Measurements from ENCODE around the gene ZNF532.

DNA sequence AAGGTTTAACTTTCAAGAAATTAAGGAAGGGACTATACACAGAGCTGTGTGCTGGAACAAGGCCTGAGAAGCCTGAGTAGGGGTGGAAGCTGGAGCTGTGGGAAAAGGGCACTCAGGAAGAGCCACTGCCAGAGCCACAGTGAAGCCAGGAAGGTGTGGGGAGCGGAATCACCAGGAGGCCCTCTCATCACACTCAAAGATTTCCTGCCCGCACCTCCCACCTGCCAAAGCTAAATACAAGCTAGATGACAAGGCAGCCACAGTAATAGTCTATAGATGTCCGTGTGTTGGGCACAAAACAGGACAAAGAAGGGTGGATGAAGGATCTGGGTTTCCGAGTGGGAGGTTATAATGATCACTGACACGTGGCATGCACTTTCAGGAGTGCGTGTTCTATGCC is 126.0 kb downstream of the ZNF532 start:
- TF ChIP-seq ZFP30 (CRISPR knock-in tag; IDR thresholded peaks at IDR 0.05) (no peak), ZNF8 (CRISPR knock-in tag; IDR thresholded peaks at IDR 0.05) (no peak), ARNTL (CRISPR knock-in tag; IDR thresholded peaks at IDR 0.05; ENCODE audit: borderline replicate concordance, low read depth) (no peak), POU6F1 (CRISPR knock-in tag; IDR thresholded peaks at IDR 0.05; ENCODE audit: borderline replicate concordance, low read depth) (no peak), RARB (CRISPR knock-in tag; IDR thresholded peaks at IDR 0.05) (no peak), PPARA (CRISPR knock-in tag; IDR thresholded peaks at IDR 0.05; ENCODE audit: borderline replicate concordance) (no peak), ZC3H10 (CRISPR knock-in tag; IDR thresholded peaks at IDR 0.05) (no peak), ZNF565 (CRISPR knock-in tag; conservative IDR thresholded peaks at IDR 0.05; ENCODE audit: low read depth) (no peak), ZFP3 (CRISPR knock-in tag; IDR thresholded peaks at IDR 0.05) (no peak)
- TF ChIP-seq, protein P1, sequence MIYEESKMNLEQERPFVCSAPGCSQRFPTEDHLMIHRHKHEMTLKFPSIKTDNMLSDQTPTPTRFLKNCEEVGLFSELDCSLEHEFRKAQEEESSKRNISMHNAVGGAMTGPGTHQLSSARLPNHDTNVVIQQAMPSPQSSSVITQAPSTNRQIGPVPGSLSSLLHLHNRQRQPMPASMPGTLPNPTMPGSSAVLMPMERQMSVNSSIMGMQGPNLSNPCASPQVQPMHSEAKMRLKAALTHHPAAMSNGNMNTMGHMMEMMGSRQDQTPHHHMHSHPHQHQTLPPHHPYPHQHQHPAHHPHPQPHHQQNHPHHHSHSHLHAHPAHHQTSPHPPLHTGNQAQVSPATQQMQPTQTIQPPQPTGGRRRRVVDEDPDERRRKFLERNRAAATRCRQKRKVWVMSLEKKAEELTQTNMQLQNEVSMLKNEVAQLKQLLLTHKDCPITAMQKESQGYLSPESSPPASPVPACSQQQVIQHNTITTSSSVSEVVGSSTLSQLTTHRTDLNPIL (CRISPR knock-in tag; IDR thresholded peaks at IDR 0.05; ENCODE audit: low read depth): no peak
- TF ChIP-seq, protein P2, sequence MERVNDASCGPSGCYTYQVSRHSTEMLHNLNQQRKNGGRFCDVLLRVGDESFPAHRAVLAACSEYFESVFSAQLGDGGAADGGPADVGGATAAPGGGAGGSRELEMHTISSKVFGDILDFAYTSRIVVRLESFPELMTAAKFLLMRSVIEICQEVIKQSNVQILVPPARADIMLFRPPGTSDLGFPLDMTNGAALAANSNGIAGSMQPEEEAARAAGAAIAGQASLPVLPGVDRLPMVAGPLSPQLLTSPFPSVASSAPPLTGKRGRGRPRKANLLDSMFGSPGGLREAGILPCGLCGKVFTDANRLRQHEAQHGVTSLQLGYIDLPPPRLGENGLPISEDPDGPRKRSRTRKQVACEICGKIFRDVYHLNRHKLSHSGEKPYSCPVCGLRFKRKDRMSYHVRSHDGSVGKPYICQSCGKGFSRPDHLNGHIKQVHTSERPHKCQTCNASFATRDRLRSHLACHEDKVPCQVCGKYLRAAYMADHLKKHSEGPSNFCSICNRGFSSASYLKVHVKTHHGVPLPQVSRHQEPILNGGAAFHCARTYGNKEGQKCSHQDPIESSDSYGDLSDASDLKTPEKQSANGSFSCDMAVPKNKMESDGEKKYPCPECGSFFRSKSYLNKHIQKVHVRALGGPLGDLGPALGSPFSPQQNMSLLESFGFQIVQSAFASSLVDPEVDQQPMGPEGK (CRISPR knock-in tag; IDR thresholded peaks at IDR 0.05; ENCODE audit: borderline replicate concordance): no peak
- TF ChIP-seq, protein P3, sequence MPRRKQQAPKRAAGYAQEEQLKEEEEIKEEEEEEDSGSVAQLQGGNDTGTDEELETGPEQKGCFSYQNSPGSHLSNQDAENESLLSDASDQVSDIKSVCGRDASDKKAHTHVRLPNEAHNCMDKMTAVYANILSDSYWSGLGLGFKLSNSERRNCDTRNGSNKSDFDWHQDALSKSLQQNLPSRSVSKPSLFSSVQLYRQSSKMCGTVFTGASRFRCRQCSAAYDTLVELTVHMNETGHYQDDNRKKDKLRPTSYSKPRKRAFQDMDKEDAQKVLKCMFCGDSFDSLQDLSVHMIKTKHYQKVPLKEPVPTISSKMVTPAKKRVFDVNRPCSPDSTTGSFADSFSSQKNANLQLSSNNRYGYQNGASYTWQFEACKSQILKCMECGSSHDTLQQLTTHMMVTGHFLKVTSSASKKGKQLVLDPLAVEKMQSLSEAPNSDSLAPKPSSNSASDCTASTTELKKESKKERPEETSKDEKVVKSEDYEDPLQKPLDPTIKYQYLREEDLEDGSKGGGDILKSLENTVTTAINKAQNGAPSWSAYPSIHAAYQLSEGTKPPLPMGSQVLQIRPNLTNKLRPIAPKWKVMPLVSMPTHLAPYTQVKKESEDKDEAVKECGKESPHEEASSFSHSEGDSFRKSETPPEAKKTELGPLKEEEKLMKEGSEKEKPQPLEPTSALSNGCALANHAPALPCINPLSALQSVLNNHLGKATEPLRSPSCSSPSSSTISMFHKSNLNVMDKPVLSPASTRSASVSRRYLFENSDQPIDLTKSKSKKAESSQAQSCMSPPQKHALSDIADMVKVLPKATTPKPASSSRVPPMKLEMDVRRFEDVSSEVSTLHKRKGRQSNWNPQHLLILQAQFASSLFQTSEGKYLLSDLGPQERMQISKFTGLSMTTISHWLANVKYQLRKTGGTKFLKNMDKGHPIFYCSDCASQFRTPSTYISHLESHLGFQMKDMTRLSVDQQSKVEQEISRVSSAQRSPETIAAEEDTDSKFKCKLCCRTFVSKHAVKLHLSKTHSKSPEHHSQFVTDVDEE (CRISPR knock-in tag; IDR thresholded peaks at IDR 0.05): no peak

Data from SK-N-SH treated with all-trans-retinoic acid at 6 μM for 48 hours (cell line).